Measurements from ENCODE around the gene APH1A. TPM values are rescaled to one million over a fixed set of nuclear protein-coding genes. Genes with fewer than 3 reads are reported as not detected.
A peak's percentile ranks its signal among the peaks of the same experiment; 100 is the strongest.

The APH1A gene
- total RNA-seq, 1 experiment from 2014 or later, result 179 TPM

DNA sequence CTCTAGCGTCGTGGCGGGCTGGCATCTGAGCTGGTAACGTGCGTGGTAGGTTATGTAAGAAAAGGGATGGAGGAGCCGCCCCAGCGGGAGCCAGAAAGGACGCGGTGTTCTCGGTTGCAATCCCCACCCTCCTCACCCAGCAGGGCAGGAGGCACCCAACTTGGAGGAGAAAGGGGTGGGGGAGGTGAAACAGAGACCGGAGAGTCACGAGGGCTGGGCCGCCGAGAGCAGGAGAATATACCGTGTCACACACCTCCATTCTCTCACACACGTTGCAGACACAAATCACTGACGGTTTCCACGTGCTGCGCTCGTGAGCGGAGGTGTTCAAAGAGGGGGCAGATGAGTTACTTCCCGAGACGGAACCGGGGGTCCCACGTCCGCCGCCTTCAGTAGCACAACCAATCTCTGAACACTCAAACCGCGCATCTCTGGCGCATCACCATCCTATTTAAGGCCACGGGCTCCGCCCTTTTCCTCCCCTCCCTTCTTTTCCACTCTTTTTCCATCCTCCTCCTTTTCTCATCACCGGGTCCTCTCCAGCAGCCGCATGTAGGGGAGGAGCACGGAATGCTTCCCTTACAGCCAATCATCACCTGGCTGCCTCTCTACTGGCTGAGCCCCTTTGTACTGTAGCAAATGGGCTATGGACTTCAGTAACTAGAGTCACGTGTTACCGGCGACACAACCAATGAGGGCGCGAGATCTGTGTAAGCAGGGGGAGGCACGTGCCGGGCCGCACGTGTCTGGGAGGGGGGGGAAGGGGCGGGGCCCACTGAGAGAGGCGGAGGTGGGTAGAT, 13.1 kb upstream of the APH1A start, which contains the start of gene CIART:
TSS of gene CIART (plus strand) at position 797 of the 800 bp plus-strand sequence. CDS start 714 bp downstream, outside the sequence.
- DNase-seq, result peak; percentile 96
- no peaks in the 10 kb centered on the region; the same call in 1 of the 2 replicates for H3K36me3 ChIP-seq (replicated peaks; ENCODE audit: control insufficient read depth, insufficient read depth, low read length)
- H3K27me3 ChIP-seq (ENCODE audit: control insufficient read depth, insufficient read depth, low read length), result peaks cover 26% of the 10 kb centered on the region
- H3K4me3 ChIP-seq (ENCODE audit: insufficient read depth, low read depth, low read length), result peak within 1 kb of the TSS; percentile 54

DNA sequence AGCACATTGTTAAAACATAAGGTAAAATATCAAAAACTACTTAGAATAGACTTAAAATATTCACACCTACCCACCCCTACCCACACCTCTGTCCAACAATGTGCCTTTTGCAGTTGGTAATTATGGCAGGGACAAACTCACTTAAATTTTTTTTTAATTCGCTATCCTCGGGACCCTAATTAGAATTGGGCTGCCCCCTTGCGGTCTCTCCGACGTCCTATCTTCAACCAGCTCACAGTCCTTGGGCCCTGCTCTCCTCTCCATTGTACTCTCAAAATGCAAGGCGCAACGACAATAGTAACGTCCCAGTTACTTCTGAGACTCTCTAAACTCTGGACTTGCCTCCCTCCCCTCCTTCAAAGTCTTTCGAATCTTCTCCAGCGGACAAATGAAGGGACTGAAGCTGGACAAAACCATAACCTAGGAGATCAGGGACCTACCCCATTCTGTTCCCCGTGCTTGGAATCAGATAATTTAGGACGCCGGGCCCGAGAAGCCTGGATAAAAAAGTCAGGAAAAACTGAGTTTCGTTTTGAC, 12.5 kb upstream of the APH1A start:
- Histone ChIP-seq H3K27me3 (ENCODE audit: control insufficient read depth, insufficient read depth, low read length) (peaks cover 26% of the 10 kb centered on the region), H3K4me3 (ENCODE audit: insufficient read depth, low read depth, low read length) (peak overlapping the region; percentile 54), H3K36me3 (replicated peaks; ENCODE audit: control insufficient read depth, insufficient read depth, low read length) (no peaks in the 10 kb centered on the region; the same call in 1 of the 2 replicates)
- peak; percentile 69 for DNase-seq

DNA sequence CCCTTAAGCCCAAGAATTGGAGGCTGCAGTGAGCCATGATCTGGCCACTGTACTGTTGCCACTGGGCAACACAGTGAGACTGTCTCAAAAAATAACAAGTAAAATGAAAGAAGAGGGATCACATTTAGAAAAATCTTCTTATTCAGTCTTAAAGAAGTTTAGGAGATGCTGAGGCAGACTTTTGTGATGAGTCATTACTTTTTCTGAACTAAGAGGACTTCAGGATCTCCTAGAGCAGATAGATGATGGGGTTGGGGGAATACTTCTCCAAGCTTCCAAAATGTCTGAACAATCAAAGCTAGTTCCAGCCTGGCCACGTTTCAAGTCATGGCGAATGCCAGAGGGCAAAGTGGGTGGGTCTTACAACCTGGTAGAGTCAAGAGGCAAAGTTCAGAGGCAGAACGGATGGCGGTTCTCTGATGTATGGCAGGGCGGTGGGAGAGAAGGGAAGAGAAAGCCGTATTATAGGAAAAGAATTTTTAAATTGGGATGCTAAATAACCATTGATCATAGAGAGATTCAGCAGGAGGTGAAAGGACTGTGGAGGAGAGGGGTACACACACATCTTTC, 11.4 kb upstream of the APH1A start:
- no peak for DNase-seq
- Histone ChIP-seq H3K27me3 (ENCODE audit: control insufficient read depth, insufficient read depth, low read length) (peaks cover 26% of the 10 kb centered on the region), H3K36me3 (replicated peaks; ENCODE audit: control insufficient read depth, insufficient read depth, low read length) (no peaks in the 10 kb centered on the region), H3K4me3 (ENCODE audit: insufficient read depth, low read depth, low read length) (no peak overlapping the region)

DNA sequence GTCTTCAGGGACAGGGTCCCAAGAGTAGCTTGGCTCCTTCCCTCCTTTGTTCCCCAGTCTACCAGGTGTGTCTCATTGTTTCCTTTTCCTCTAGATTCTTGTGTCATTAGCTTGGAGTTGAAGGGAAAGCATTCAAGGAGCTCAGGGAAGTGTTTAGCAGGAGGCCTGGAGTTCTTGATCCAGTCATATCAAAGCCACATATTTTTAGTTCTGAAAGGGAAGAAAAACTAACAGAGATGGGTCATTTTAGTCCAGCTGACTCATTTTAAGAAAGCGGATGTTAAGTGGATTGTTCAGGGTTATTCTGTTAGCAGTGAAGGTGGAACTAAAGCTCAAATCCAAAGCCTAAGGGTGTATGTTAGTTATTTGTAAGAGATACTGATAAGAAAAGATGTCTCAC, 4.5 kb upstream of the APH1A start:
- DNase-seq, result no peak
- Histone ChIP-seq H3K36me3 (replicated peaks; ENCODE audit: control insufficient read depth, insufficient read depth, low read length) (no peaks in the 10 kb centered on the region), H3K4me3 (ENCODE audit: insufficient read depth, low read depth, low read length) (no peak overlapping the region), H3K27me3 (ENCODE audit: control insufficient read depth, insufficient read depth, low read length) (no peaks in the 10 kb centered on the region)

DNA sequence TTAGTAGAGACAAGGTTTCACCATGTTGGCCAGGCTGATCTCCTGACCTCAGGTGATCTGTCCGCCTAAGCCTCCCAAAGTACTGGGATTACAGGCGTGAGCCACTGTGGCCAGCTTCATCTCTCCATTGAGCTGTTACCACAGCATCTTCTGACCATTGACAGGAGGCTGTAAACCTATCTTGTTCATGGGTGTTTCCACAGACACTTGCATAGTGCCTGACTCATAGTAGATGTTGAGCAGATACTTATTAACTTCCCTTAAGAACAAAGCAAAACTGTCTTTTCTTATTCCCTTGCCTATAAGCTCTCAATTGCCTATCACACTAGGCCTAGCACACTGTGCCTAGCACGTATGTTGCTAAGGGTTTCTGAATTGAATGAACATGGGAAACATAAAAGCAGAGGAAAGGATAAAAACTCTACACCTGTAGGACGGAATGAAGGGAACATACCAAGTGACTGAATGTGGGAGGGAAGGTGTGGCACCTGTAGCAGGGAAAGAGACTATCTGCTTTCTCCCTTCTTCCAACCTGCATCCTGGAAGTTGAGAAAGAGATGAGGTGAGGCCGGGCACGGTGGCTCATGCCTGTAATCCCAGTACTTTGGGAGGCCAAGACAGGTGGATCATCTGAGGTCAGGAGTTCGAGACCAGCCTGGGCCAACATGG, 2.6 kb upstream of the APH1A start:
- Histone ChIP-seq H3K4me3 (ENCODE audit: insufficient read depth, low read depth, low read length) (no peak overlapping the region), H3K27me3 (ENCODE audit: control insufficient read depth, insufficient read depth, low read length) (no peaks in the 10 kb centered on the region), H3K36me3 (replicated peaks; ENCODE audit: control insufficient read depth, insufficient read depth, low read length) (peaks cover 5% of the 10 kb centered on the region)
- no peak for DNase-seq

DNA sequence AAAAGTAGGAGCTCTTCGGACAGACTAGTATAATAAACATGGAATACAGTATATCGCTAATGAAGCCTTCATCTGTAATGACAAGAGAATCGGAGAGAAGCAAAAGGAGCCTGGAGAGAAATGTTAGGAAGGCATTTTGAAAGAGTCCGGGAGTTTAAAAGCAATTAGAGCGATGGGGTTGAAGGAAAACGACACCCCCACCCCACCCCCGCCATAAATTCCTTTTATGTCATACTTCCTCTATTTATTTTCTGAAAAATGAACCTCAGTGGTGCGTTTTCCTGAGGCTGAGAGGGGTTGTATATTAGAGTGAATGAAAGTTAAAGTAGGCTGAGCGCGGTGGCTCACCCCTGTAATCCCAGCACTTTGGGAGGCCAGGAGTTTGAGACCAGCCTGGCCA, 635 bp upstream of the APH1A start:
- no peaks in the 10 kb centered on the region for H3K27me3 ChIP-seq (ENCODE audit: control insufficient read depth, insufficient read depth, low read length)

DNA sequence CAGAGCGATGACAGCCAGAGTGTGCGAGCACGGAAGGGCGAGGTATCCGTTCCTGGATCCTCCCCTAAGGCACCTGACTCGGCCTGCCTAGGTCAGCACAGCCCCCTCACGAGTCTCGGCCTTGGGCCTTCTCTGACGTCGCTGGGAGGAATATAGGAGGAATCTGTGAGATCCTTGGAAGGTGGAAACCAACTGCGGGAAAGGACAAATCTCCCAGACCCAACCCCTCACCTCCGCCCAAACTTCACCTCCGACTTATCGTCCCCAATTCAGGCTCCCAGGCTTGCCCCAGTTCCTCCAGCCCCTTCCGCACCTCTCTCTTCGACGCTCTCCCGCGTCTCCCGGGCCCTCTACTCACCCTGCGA, 494 bp downstream of the APH1A start:
- peak; percentile 58 for DNase-seq
- no peaks in the 10 kb centered on the region for H3K27me3 ChIP-seq (ENCODE audit: control insufficient read depth, insufficient read depth, low read length)
- peaks cover 23% of the 10 kb centered on the region for H3K36me3 ChIP-seq (replicated peaks; ENCODE audit: control insufficient read depth, insufficient read depth, low read length)
- peak overlapping the region; percentile 90 for H3K4me3 ChIP-seq (ENCODE audit: insufficient read depth, low read depth, low read length)

More for the DNA sequence above, 635 bp upstream of the APH1A start:
- Histone ChIP-seq H3K4me3 (ENCODE audit: insufficient read depth, low read depth, low read length) (peak overlapping the region; percentile 49), H3K36me3 (replicated peaks; ENCODE audit: control insufficient read depth, insufficient read depth, low read length) (peaks cover 20% of the 10 kb centered on the region)
- no peak for DNase-seq

DNA sequence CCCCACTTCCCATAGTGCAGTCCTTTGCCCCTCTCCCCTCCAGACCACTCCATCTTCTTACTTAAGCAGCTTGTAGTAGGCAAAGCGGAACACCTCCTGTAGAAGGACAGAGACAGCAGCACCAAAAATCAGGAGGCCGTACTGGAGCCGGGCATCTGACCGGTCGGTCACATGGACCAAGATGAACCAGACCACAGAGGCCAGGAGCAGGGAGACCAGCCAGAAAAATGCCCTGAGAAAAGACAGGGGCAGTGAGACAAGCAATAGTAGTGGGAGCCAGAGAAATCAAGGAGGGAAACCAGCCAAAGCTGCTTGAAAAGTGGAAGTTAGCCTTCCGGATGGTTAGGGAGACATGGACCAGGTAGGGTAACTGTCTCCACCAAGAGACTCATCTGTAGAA, 920 bp downstream of the APH1A start:
- Histone ChIP-seq H3K36me3 (replicated peaks; ENCODE audit: control insufficient read depth, insufficient read depth, low read length) (peaks cover 27% of the 10 kb centered on the region), H3K4me3 (ENCODE audit: insufficient read depth, low read depth, low read length) (peak overlapping the region; percentile 90), H3K27me3 (ENCODE audit: control insufficient read depth, insufficient read depth, low read length) (no peaks in the 10 kb centered on the region)
- peak; percentile 12 for DNase-seq

DNA sequence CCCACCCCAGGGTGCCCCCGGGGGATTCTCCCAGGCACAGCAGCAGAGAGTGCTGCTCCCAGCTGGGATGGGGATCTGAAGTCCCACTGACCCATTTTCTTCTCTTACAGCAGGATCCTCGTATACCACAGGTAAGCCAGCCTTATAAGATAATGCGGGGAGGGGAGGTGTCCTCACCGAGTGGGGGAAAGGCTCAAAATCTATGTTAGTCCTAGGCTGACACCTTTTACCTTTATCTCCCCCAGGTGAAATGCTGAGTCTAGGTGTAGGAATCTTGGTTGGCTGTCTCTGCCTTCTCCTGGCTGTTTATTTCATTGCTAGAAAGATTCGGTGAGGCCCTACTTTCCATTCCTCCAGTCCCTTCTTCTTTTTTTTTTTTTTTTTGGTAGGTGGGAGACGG, 5.3 kb downstream of the APH1A start:
- H3K36me3 ChIP-seq (replicated peaks; ENCODE audit: control insufficient read depth, insufficient read depth, low read length), result peaks cover 40% of the 10 kb centered on the region
- no peaks in the 10 kb centered on the region for H3K27me3 ChIP-seq (ENCODE audit: control insufficient read depth, insufficient read depth, low read length)

DNA sequence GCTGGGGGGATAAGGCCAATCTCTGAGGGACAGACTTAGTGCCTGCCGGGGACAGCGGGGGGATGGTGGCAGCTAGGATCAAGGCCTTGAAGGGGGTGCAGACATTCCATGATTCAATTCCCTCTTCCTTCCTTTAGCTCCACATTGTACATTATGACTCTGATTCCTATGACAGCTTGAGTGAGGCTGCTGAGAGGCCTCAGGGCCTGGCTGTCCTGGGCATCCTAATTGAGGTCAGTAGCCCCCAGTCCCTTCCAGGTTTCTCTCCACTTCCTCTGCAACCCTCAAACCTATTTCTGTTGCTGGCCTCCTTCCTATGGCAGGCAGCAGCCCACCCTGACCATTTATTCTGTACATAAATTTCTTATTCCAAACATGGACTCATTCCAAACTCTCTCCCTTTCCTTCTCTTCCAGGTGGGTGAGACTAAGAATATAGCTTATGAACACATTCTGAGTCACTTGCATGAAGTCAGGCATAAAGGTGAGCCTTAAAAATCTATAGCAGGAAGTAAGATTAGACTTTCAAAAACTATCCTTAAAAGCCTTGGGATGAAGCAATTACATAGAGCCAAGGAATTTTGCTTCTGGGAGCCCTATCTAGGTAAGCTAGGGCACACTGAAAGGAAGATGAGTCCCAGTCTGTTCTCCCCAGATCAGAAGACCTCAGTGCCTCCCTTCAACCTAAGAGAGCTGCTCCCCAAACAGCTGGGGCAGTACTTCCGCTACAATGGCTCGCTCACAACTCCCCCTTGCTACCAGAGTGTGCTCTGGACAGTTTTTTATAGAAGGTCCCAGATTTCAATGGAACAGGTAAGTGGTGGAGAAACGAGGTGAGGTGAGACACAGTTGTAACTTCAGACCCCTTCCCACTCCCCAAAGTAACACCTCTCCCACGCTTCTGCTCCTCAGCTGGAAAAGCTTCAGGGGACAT, 6.2 kb downstream of the APH1A start:
- DNase-seq, result no peak
- Histone ChIP-seq H3K27me3 (ENCODE audit: control insufficient read depth, insufficient read depth, low read length) (no peaks in the 10 kb centered on the region), H3K4me3 (ENCODE audit: insufficient read depth, low read depth, low read length) (no peak overlapping the region), H3K36me3 (replicated peaks; ENCODE audit: control insufficient read depth, insufficient read depth, low read length) (peaks cover 40% of the 10 kb centered on the region)

More for the DNA sequence above, 5.3 kb downstream of the APH1A start:
- H3K4me3 ChIP-seq (ENCODE audit: insufficient read depth, low read depth, low read length), result no peak overlapping the region
- DNase-seq, result no peak

DNA sequence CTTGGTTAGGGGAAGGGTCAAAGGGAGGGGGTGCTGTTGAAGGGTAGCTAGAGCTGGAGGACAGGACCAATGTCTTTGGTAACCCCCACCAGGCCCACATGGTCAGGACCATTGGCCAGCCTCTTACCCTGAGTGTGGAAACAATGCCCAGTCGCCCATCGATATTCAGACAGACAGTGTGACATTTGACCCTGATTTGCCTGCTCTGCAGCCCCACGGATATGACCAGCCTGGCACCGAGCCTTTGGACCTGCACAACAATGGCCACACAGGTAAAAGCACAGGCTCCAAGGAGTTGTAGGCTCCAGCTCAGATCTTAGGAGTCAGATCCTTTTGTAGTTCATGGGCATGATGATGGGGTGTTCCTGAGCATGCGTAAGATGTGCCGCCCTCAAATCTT, 7.4 kb downstream of the APH1A start:
- no peak overlapping the region for H3K4me3 ChIP-seq (ENCODE audit: insufficient read depth, low read depth, low read length)
- no peaks in the 10 kb centered on the region for H3K27me3 ChIP-seq (ENCODE audit: control insufficient read depth, insufficient read depth, low read length)
- DNase-seq, result no peak
- H3K36me3 ChIP-seq (replicated peaks; ENCODE audit: control insufficient read depth, insufficient read depth, low read length), result peaks cover 35% of the 10 kb centered on the region

DNA sequence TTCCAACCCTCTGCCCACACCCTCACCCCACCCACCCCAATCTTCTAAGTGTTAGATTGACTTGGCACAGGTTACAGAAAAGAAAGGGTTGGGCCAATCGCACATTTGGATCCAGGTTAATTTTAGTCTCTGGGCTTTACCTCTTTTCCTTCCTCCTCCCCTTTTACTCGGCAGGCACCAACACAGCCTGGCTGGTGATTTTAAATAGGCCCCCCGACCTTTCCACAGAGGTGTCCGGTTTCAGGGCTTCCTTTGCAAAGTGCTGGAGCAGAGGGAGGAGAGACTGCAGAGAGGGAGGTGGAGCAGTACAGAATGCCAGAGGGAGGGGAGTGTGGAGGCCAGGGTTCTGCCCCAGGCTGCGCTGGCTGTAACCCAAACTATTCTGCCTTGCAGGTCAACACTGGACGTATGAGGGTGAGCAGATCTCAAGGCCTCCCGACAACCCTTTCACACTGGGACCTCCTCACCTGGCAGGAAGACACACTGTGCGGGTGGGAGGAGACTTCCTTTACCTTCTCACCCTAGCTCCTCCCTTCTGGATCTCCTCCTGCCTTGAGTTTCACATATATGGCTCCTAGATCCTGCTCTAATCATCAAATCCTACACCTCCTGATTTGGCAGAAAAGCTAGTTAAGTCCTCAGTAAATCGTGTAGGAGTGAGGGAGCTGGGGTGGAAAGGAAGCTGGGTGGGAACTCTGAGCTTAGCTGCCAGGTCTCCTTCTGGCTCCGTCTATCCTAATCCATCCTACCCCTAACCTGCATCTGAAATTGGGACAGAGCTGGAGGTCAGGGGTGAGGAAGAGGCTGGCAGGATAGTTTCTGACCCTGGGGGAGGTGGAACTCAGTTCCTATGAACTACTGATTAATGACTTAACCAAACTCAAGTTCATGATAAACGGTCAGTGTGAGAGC, 8.8 kb downstream of the APH1A start:
- peak; percentile 88 for DNase-seq
- Histone ChIP-seq H3K27me3 (ENCODE audit: control insufficient read depth, insufficient read depth, low read length) (no peaks in the 10 kb centered on the region), H3K36me3 (replicated peaks; ENCODE audit: control insufficient read depth, insufficient read depth, low read length) (peaks cover 25% of the 10 kb centered on the region), H3K4me3 (ENCODE audit: insufficient read depth, low read depth, low read length) (peak overlapping the region; percentile 79)

DNA sequence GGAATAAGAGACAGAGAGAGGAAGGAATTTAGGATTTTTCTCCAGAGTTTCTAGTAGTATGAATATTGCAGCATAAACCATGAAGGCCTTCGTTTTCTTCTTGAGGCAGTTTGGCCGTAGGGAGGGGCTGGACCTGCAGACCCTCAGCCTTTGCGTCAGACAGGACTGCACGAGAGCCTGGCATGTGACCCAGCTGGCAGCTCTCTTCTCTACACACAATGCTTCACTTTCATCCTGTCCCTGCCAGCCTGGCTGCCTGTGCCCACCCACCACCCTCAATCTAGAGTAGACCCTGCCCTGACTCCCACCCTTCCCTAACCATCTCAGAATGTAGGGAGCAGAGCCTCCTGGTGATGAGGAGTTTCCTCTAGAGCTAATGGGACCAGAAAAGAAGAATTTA, 9.6 kb downstream of the APH1A start:
- Histone ChIP-seq H3K36me3 (replicated peaks; ENCODE audit: control insufficient read depth, insufficient read depth, low read length) (peaks cover 19% of the 10 kb centered on the region), H3K4me3 (ENCODE audit: insufficient read depth, low read depth, low read length) (peak overlapping the region; percentile 79), H3K27me3 (ENCODE audit: control insufficient read depth, insufficient read depth, low read length) (no peaks in the 10 kb centered on the region)
- DNase-seq, result no peak

All from H7 (cell line).